Muscle layer of colon (tissue), 2 donors: ENCODE data around the gene ANO8.

Source experiments
- H3K27ac ChIP-seq: one replicate; pipeline ENCODE4 v1.7.0; 2013; ENCODE audit warnings: low read depth, mild to moderate bottlenecking, low read length, moderate library complexity
- H3K27me3 ChIP-seq, 2 donors: one replicate each; pipeline ENCODE4 v1.7.0; 2013; ENCODE audit warnings: low read length in 2 of 2, mild to moderate bottlenecking in 2 of 2; ENCODE audit not compliant: insufficient read depth in 2 of 2, control insufficient read depth in 1 of 2
- H3K36me3 ChIP-seq: one replicate; pipeline ENCODE4 v1.7.0; 2013; ENCODE audit warnings: mild to moderate bottlenecking, low read length; ENCODE audit not compliant: insufficient read depth
- H3K4me1 ChIP-seq: one replicate; pipeline ENCODE4 v1.7.0; 2013; ENCODE audit warnings: mild to moderate bottlenecking, low read length; ENCODE audit not compliant: insufficient read depth
- H3K4me3 ChIP-seq, 2 donors: one replicate each; pipeline ENCODE4 v1.7.0; 2013; ENCODE audit warnings: low read length in 2 of 2, low read depth in 1 of 2, mild to moderate bottlenecking in 1 of 2, moderate library complexity in 1 of 2
- H3K9ac ChIP-seq: one replicate; pipeline ENCODE4 v1.7.0; 2013; ENCODE audit warnings: low read length
- H3K9me3 ChIP-seq: one replicate; pipeline ENCODE4 v1.7.0; 2013; ENCODE audit warnings: mild to moderate bottlenecking, low read length
- donor health status: abdominal sarcoma.
- donor health status: Adenocarcinoma of cecum.

The ANO8 gene

DNA sequence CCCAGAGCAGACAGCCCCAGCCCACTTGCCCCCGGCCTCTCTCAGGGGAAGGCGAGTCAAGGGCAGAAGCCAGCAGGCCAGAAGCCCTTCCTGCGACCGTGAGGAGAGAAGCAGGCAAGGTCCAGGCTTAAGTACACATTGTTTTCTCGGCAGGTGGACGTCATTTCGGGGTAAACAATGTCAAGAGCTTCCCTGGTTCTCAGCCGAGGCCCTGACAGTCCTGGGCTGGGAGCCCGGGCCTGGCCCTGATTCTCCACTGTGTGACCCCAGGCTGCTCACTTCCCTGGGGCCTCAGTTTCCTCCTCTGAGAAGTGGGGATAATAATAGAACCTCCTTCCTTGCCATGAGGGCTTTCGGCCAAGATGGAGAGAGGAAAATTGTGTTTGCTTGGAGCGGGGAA is 23.1 kb upstream of the ANO8 start:
- H3K4me3 ChIP-seq, result no peak overlapping the region
- no peaks in the 10 kb centered on the region for H3K36me3 ChIP-seq
- H3K27me3 ChIP-seq, result no peaks in the 10 kb centered on the region
- no peak overlapping the region for H3K27ac ChIP-seq
- no peaks in the 10 kb centered on the region for H3K4me1 ChIP-seq
- H3K9me3 ChIP-seq, result no peaks in the 10 kb centered on the region
- H3K9ac ChIP-seq, result no peak overlapping the region

DNA sequence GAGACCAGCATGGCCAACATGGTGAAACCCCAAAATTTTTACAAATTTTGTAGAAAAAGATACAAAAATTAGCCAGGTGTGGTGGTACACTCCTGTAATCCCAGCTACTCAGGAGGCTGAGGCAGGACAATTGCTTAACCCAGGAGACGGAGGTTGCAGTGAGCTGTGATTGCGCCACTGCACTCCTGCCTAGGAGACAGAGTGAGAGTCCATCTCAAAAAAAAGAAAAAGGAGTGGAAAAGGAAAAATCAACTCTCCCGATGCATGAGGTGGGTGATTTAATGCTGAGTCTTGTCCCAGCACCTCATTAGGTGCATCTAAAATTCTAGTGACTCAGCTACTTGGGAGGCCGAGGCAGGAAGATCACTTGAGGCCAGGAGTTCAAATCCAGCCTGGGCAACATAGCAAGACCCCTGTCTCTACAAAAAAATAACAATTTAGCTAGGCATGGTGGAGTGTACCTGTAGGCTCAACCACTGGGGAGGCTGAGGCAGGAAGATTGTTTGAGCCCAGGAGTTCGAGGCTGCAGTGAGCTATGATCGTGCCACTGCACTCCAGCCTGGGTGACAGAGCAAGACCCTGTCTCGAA is 22.5 kb upstream of the ANO8 start:
- Histone ChIP-seq H3K9me3 (no peaks in the 10 kb centered on the region), H3K27ac (no peak overlapping the region), H3K27me3 (no peaks in the 10 kb centered on the region), H3K9ac (no peak overlapping the region), H3K4me1 (no peaks in the 10 kb centered on the region), H3K36me3 (no peaks in the 10 kb centered on the region), H3K4me3 (no peak overlapping the region)

GRCh38 chr19:17353386-17353785 is 18.7 kb upstream of the ANO8 start:
- Histone ChIP-seq H3K9me3 (no peaks in the 10 kb centered on the region), H3K27me3 (peaks cover 5 to 7% of the 10 kb centered on the region in 2 donors), H3K27ac (no peak overlapping the region), H3K36me3 (no peaks in the 10 kb centered on the region), H3K4me1 (no peaks in the 10 kb centered on the region), H3K9ac (no peak overlapping the region), H3K4me3 (no peak overlapping the region)

DNA sequence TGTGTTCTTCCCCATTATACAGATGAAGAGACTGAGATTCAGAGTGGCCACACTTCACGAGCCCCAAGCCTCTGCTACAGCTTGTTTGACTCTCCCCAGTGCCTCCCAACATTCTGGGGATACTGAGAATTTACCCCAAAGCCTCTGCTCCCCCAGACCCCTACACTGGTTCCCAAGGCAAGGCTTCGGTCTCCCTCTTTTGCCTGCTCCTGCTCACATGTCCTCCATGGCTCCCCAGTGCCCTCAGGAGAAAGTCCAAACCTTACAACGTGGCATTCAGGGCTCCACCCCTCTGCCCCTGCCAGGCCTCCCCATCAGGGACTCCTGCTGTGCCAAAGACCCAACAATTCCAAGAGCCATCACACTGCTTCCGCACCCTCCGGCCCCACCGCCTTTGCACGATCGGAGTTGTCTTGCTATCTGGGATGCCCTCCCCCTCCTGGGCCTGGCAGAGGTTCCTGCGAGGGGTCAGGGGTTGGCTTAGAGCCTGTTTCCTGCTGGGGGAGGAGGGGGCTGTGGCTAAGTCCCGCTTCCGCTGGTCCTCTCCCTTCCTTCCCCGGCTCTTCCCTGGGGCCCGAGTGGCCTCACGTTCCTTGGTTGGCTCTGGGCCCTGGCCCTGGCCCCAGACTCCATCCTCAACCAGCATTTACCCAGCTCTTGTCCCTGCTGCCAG is 18.1 kb upstream of the ANO8 start:
- Histone ChIP-seq H3K4me1 (no peaks in the 10 kb centered on the region), H3K27ac (no peak overlapping the region), H3K4me3 (no peak overlapping the region), H3K27me3 (peaks cover 5 to 11% of the 10 kb centered on the region in 2 donors), H3K36me3 (no peaks in the 10 kb centered on the region), H3K9ac (no peak overlapping the region), H3K9me3 (no peaks in the 10 kb centered on the region)

- H3K9ac ChIP-seq, result no peak overlapping the region
- no peak overlapping the region for H3K27ac ChIP-seq
- H3K4me3 ChIP-seq, result no peak overlapping the region
- H3K9me3 ChIP-seq, result no peaks in the 10 kb centered on the region
- no peaks in the 10 kb centered on the region for H3K4me1 ChIP-seq
- no peaks in the 10 kb centered on the region for H3K36me3 ChIP-seq
- H3K27me3 ChIP-seq, result peaks cover 5 to 11% of the 10 kb centered on the region in 2 donors
Measured at GRCh38 chr19:17351815-17352435, 17.3 kb upstream of the ANO8 start.

DNA sequence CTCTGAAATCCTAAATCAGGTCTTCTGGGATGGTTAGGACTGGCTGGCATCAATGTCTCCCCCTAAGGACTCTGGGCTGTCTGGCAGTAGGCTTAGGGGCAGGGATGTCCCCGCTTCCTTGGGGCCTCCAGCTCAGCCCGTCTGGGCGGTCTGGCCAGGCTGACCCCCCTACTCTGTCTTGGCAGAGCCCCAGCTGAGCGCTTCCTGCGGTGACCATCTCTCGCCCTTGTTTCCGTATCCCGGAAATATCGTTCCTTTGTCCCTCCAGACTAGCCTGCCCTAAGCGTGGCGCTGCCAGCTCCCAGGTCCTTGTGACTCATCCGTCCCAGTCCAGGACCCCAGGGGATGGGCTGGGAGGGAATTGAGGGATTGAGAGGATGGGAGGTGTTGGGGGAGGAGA is 14.0 kb upstream of the ANO8 start:
- Histone ChIP-seq H3K9me3 (no peaks in the 10 kb centered on the region), H3K9ac (no peak overlapping the region), H3K27me3 (peaks cover 5 to 11% of the 10 kb centered on the region in 2 donors), H3K27ac (no peak overlapping the region), H3K36me3 (no peaks in the 10 kb centered on the region), H3K4me3 (no peak overlapping the region), H3K4me1 (no peaks in the 10 kb centered on the region)

GRCh38 chr19:17347877-17348276 is 13.2 kb upstream of the ANO8 start:
- Histone ChIP-seq H3K27me3 (peaks cover 5 to 11% of the 10 kb centered on the region in 2 donors), H3K27ac (no peak overlapping the region), H3K9ac (no peak overlapping the region), H3K36me3 (no peaks in the 10 kb centered on the region), H3K9me3 (no peaks in the 10 kb centered on the region), H3K4me1 (no peaks in the 10 kb centered on the region), H3K4me3 (no peak overlapping the region)

DNA sequence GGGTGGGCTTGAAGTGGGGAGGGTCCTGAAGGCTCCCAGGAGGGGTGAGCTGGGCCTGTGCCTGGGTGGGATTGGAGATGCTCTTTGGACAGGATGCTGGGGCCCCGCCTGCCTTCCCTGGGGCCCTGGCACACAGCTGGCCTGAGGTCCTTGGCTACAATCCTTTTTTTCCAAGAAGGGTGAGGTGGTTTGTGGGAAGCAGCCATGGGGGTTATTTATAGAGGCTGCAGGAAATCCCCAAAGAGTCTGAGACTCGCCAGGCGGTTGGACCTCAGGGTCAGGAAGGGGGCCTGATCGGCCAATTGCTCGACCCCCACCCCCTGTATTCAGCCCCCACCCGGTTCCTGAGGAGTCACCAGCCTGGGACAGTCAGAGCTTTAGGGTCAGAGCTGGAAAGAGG is 12.7 kb upstream of the ANO8 start:
- Histone ChIP-seq H3K9ac (no peak overlapping the region), H3K36me3 (no peaks in the 10 kb centered on the region), H3K27ac (no peak overlapping the region), H3K27me3 (peaks cover 5 to 11% of the 10 kb centered on the region in 2 donors), H3K4me3 (no peak overlapping the region), H3K4me1 (no peaks in the 10 kb centered on the region), H3K9me3 (no peaks in the 10 kb centered on the region)

- H3K9me3 ChIP-seq, result no peaks in the 10 kb centered on the region
- no peak overlapping the region for H3K4me3 ChIP-seq
- H3K27ac ChIP-seq, result no peak overlapping the region
- no peaks in the 10 kb centered on the region for H3K36me3 ChIP-seq
- H3K9ac ChIP-seq, result no peak overlapping the region
- no peaks in the 10 kb centered on the region for H3K4me1 ChIP-seq
- peaks cover 5 to 10% of the 10 kb centered on the region in 2 donors for H3K27me3 ChIP-seq
Measured at GRCh38 chr19:17346109-17346671, 11.5 kb upstream of the ANO8 start.

DNA sequence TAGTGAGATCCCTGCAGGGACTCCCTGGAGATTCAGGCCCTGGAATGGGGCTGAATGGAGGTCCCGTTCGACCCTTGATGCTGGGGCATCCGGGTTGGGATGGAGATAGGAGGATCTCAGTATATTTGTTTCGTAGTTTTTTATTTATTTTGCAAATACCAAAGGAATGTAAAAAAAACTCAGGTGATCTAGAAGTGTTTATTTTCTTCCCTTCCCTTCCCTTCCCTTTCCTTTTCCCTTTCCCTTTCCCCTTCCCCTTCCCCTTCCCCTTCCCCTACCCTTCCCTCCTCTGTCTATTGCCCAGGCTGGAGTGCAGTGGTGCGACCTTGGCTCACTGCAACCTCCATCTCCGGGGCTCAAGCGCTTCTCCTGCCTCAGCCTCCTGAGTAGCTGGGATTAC is 7.2 kb upstream of the ANO8 start:
- peaks cover 8% of the 10 kb centered on the region for H3K4me1 ChIP-seq
- H3K9me3 ChIP-seq, result no peaks in the 10 kb centered on the region

GRCh38 chr19:17341386-17341785 is 6.7 kb upstream of the ANO8 start:
- H3K27ac ChIP-seq, result no peak overlapping the region
- H3K4me1 ChIP-seq, result peaks cover 8% of the 10 kb centered on the region

More for the DNA sequence above, 7.2 kb upstream of the ANO8 start:
- H3K9ac ChIP-seq, result no peak overlapping the region
- H3K36me3 ChIP-seq, result no peaks in the 10 kb centered on the region
- H3K27me3 ChIP-seq, result no peaks in the 10 kb centered on the region
- no peak overlapping the region for H3K27ac ChIP-seq
- no peak overlapping the region for H3K4me3 ChIP-seq

More at GRCh38 chr19:17341386-17341785, 6.7 kb upstream of the ANO8 start:
- no peaks in the 10 kb centered on the region for H3K27me3 ChIP-seq
- no peaks in the 10 kb centered on the region for H3K36me3 ChIP-seq
- H3K9ac ChIP-seq, result no peak overlapping the region
- no peak overlapping the region for H3K4me3 ChIP-seq
- H3K9me3 ChIP-seq, result no peaks in the 10 kb centered on the region
